IMR-90 (cell line): ENCODE measurements around the gene HS3ST6. TPM values are rescaled to one million over a fixed set of nuclear protein-coding genes. Genes with fewer than 3 reads are reported as not detected.

ENCODE experiments used
- ATAC-seq: fragments of 200-7000 bp; cut with Tn5 transposase; 2 replicates; pipeline ENCODE4 v1.9.1; 2020; ENCODE audit warnings: low read depth, mild to moderate bottlenecking, moderate library complexity
- BruUV-seq: library from RNA; stranded (reverse); fragments of 400-500 nt; replicated peaks from 2 replicates; lab custom pipeline; 2021; lab: Mats Ljungman, UMichigan
- CTCF ChIA-PET: fragments of 300-600 bp; formaldehyde crosslinking; extraction: SDS; loops from one replicate; lab custom pipeline; 2021; ENCODE audit warnings: antibody characterized with exemption; lab: Yijun Ruan, JAX
- POLR2A ChIA-PET: fragments of 300-600 bp; sonication (Branson Sonifier 250); formaldehyde crosslinking; loops from one replicate; lab custom pipeline; 2022; ENCODE audit warnings: antibody characterized with exemption; ENCODE audit not compliant: unreplicated experiment; lab: Charles Lee
- DNase-seq: peaks from one replicate; pipeline ENCODE4 v3.0.0; 2013
- H2AFZ ChIP-seq: replicated peaks from 2 replicates; pipeline ENCODE3; 2013; ENCODE audit warnings: low read length, mild to moderate bottlenecking; ENCODE audit not compliant: poor library complexity
- H2AK5ac ChIP-seq: 2 replicates; pipeline ENCODE4 v1.6.1; 2013; ENCODE audit warnings: low read depth, low read length, inconsistent platforms
- H2AK9ac ChIP-seq: replicated peaks from 2 replicates; pipeline ENCODE3; 2013; ENCODE audit warnings: mild to moderate bottlenecking, low read depth, low read length, moderate library complexity; ENCODE audit not compliant: poor library complexity
- H2BK120ac ChIP-seq: 2 replicates; pipeline ENCODE4 v1.6.1; 2013; ENCODE audit warnings: low read depth, low read length, inconsistent platforms
- H2BK15ac ChIP-seq: 3 replicates; pipeline ENCODE4 v1.6.1; 2013; ENCODE audit warnings: low read depth, low read length, inconsistent platforms
- H2BK20ac ChIP-seq: 2 replicates; pipeline ENCODE4 v1.6.1; 2013; ENCODE audit warnings: low read depth, mild to moderate bottlenecking, inconsistent platforms, low read length, moderate library complexity
- H2BK5ac ChIP-seq: 2 replicates; pipeline ENCODE4 v1.6.1; 2013; ENCODE audit warnings: mild to moderate bottlenecking, low read depth, low read length, inconsistent platforms; ENCODE audit not compliant: poor library complexity, severe bottlenecking
- H3K14ac ChIP-seq: replicated peaks from 2 replicates; pipeline ENCODE4 v1.6.1; 2013; ENCODE audit warnings: low read depth, low read length, inconsistent platforms
- H3K18ac ChIP-seq: 2 replicates; pipeline ENCODE4 v1.6.1; 2013; ENCODE audit warnings: low read depth, low read length, control low read depth
- H3K23ac ChIP-seq: 2 replicates; pipeline ENCODE4 v1.6.1; 2013; ENCODE audit warnings: low read depth, low read length, inconsistent platforms
- H3K27ac ChIP-seq: 2 replicates; pipeline ENCODE4 v1.5.1; 2013; ENCODE audit warnings: mild to moderate bottlenecking, control low read depth, low read length; ENCODE audit not compliant: insufficient read depth
- H3K27me3 ChIP-seq: 2 replicates; pipeline ENCODE4 v1.6.1; 2013; ENCODE audit warnings: low read length; ENCODE audit not compliant: control insufficient read depth, insufficient read depth
- H3K36me3 ChIP-seq: 2 replicates; pipeline ENCODE4 v1.6.1; 2013; ENCODE audit warnings: low read length, mixed read lengths; ENCODE audit not compliant: control insufficient read depth, insufficient read depth
- H3K4ac ChIP-seq: 2 replicates; pipeline ENCODE4 v1.6.1; 2013; ENCODE audit warnings: low read depth, low read length, inconsistent platforms
- H3K4me1 ChIP-seq: 2 replicates; pipeline ENCODE4 v1.6.1; 2013; ENCODE audit warnings: low read length, mixed read lengths; ENCODE audit not compliant: control insufficient read depth, insufficient read depth
- H3K4me2 ChIP-seq: 2 replicates; pipeline ENCODE4 v1.6.1; 2013; ENCODE audit warnings: low read depth, mild to moderate bottlenecking, control low read depth, low read length, moderate library complexity
- H3K4me3 ChIP-seq: 2 replicates; pipeline ENCODE4 v1.5.1; 2013; ENCODE audit warnings: low read depth, mild to moderate bottlenecking, control low read depth, low read length, moderate library complexity; ENCODE audit not compliant: insufficient read depth
- H3K56ac ChIP-seq: 2 replicates; pipeline ENCODE4 v1.6.1; 2013; ENCODE audit warnings: low read length, inconsistent platforms; ENCODE audit not compliant: insufficient read depth; ENCODE audit errors: extremely low read depth
- H3K79me1 ChIP-seq, 2 experiments: 2 replicates each; pipeline ENCODE4 v1.6.1; 2013; ENCODE audit warnings: low read length in 2 of 2, inconsistent platforms in 1 of 2, low read depth in 1 of 2
- H3K9ac ChIP-seq: 2 replicates; pipeline ENCODE4 v1.6.1; 2013; ENCODE audit warnings: low read depth, low read length, control low read depth
- H3K9me1 ChIP-seq: 2 replicates; pipeline ENCODE4 v1.6.1; 2013; ENCODE audit warnings: low read length, inconsistent platforms; ENCODE audit not compliant: insufficient read depth
- H3K9me3 ChIP-seq: 2 replicates; pipeline ENCODE4 v1.6.1; 2013; ENCODE audit warnings: low read length; ENCODE audit not compliant: control insufficient read depth, insufficient read depth
- H4K20me1 ChIP-seq: 2 replicates; pipeline ENCODE4 v1.6.1; 2013; ENCODE audit warnings: low read length, inconsistent platforms; ENCODE audit not compliant: insufficient read depth
- H4K5ac ChIP-seq: 2 replicates; pipeline ENCODE4 v1.6.1; 2013; ENCODE audit warnings: mild to moderate bottlenecking, low read depth, low read length, control low read depth
- H4K8ac ChIP-seq, 2 experiments: 2 replicates each; pipeline ENCODE4 v1.6.1; 2013; ENCODE audit warnings: low read depth in 2 of 2, low read length in 2 of 2, control low read depth in 1 of 2, inconsistent platforms in 1 of 2
- H4K91ac ChIP-seq: 2 replicates; pipeline ENCODE4 v1.6.1; 2013; ENCODE audit warnings: low read depth, low read length, inconsistent platforms; ENCODE audit not compliant: insufficient read depth
- CEBPB ChIP-seq: IDR thresholded peaks from 2 replicates; pipeline ENCODE4 v1.6.1; 2012; ENCODE audit warnings: low read depth, low read length, improper control_type of control experiment
- MXI1 ChIP-seq: IDR thresholded peaks from 2 replicates; pipeline ENCODE4 v1.6.1; 2012; ENCODE audit warnings: low read depth, mild to moderate bottlenecking, low read length, moderate library complexity, borderline replicate concordance
- NFE2L2 ChIP-seq: fragments of 150-350 bp; IDR thresholded peaks from 2 replicates; pipeline ENCODE4 v1.6.1; 2016; ENCODE audit warnings: low read depth, mild to moderate bottlenecking, low read length
- POLR2A ChIP-seq: IDR thresholded peaks from 2 replicates; pipeline ENCODE4 v1.6.1; 2012; ENCODE audit warnings: mild to moderate bottlenecking, low read depth, low read length
- RAD21 ChIP-seq: IDR thresholded peaks from 2 replicates; pipeline ENCODE4 v1.6.1; 2012; ENCODE audit warnings: low read length, improper control_type of control experiment
- RFX5 ChIP-seq: IDR thresholded peaks from 2 replicates; pipeline ENCODE4 v1.8.0; 2012; ENCODE audit warnings: low read depth, mild to moderate bottlenecking, low read length, moderate library complexity
- SMC3 ChIP-seq: fragments of 150-350 bp; IDR thresholded peaks from 2 replicates; pipeline ENCODE4 v1.6.1; 2016; ENCODE audit warnings: low read depth, mild to moderate bottlenecking, antibody characterized with exemption, low read length, moderate library complexity
- WGBS, 2 experiments: methylation state at CpG; one replicate each; pipeline versions ENCODE4 v1.1.5 to v1.1.7; 2013; ENCODE audit warnings: missing lambda C conversion rate in 2 of 2; ENCODE audit not compliant: insufficient read length in 1 of 2; ENCODE audit errors: extremely low coverage in 2 of 2; 5-methylcytosine and 5-hydroxymethylcytosine counted together
- dilution Hi-C: fragments of 300-500 bp; cut with HindIII; formaldehyde crosslinking; loops from one replicate; pipeline ENCODE4 v1.14.3; 2018; ENCODE audit warnings: low sequenced_read_pairs; ENCODE audit not compliant: unreplicated experiment
- in situ Hi-C: fragments of 300-500 bp; cut with MboI; formaldehyde crosslinking; loops from 3 replicates; pipeline ENCODE4 v1.14.3; 2019; ENCODE audit warnings: low sequenced_read_pairs, inconsistent platforms, mixed read lengths
- intact Hi-C: fragments of 100-400 bp; cut with micrococcal nuclease; formaldehyde crosslinking; loops from 2 replicates; pipeline ENCODE4 v1.10.0; 2022
- polyA plus RNA-seq, 3 experiments: library from polyadenylated mRNA; depleted of rRNA; stranded (reverse); fragments of >200 nt; gene quantifications; 2 replicates each; pipeline ENCODE4 v1.2.3, GENCODE V29; 2012; ENCODE audit warnings: low replicate concordance in 1 of 3
- total RNA-seq: library from RNA; depleted of rRNA; stranded (reverse); fragments of >200 nt; gene quantifications from 2 replicates; pipeline ENCODE4 v1.2.3, GENCODE V29; 2012
- TF ChIP-seq, protein P1 (sequence below): conservative IDR thresholded peaks from 2 replicates; pipeline ENCODE4 v1.5.1; 2012; ENCODE audit warnings: mild to moderate bottlenecking, low read depth, low read length, improper control_type of control experiment
- TF ChIP-seq, protein P2 (sequence below): fragments of 150-350 bp; IDR thresholded peaks from 2 replicates; pipeline ENCODE4 v1.6.1; 2016; ENCODE audit warnings: low read depth, mild to moderate bottlenecking, low read length, moderate library complexity, borderline replicate concordance
- TF ChIP-seq, protein P3 (sequence below): fragments of 150-350 bp; IDR thresholded peaks from 2 replicates; pipeline ENCODE4 v1.6.1; 2017; ENCODE audit warnings: mild to moderate bottlenecking, antibody characterized with exemption, low read length, low read depth

Gene HS3ST6
- total and polyA plus RNA-seq, 2 of the 4 experiments (the other 2 are of a cell fraction): not detected

DNA sequence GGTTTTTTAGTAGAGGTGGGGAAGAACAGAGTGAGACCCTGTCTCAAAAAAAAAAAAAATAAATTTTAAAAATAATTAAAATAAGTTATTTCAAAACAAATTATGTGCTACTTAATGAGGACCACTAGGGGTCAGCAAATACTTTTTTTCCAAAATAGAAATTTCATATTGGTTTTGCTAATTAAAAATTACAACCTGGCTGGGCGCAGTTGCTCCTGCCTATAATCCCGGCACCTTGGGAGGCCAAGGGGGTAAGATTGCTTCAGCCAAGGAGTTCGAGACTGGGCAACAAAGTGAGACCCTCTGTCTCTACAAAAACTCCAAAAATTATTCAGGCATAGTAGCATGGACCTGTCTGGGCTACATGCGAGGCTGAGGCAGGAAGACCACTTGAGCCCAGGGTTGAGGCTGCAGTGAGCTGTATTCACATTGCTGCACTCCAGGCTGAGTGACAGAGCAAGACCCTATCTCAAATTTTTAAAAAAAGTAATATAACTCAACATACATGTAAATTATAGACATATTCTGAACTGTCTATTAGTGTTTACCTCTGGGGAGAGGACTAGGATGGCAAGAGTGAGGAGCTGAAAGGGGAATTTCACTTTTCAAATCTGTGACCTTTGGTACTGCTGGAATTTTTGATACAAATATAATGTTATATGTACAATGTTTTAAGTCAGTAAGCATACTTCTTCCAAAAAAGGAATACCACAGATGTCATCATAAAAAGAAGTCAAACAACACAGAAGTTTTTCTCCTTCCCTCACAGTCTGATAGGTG, 54.3 kb downstream of the HS3ST6 start:
- H3K27me3 ChIP-seq: peaks cover 31% of the 10 kb centered on the region
- no peak overlapping the region for H2BK20ac ChIP-seq
- ChIA-PET POLR2A (no interaction called here), CTCF (interaction anchor here (1.2 to 2.1 kb wide), 2 partner anchors 65 to 88 kb away, joined by 4 to 6 read pairs; no protein-coding TSS in a partner anchor)
- H2BK15ac ChIP-seq: no peak overlapping the region
- H2AK5ac ChIP-seq: no peak overlapping the region; the same call in 1 of the 2 replicates
- no peak overlapping the region for H4K5ac ChIP-seq
- in situ Hi-C loops (loop anchor here (5.0 kb wide), 1 partner anchor 68 kb away; no protein-coding TSS in a partner anchor), intact Hi-C loops (loop anchor here (1.0 kb wide), 1 partner anchor 65 kb away; no protein-coding TSS in a partner anchor), dilution Hi-C loops (no loop called here)
- H3K79me1 ChIP-seq: no peaks in the 10 kb centered on the region
- H3K4me2 ChIP-seq: peak overlapping the region; percentile 33; the same call in 1 of the 2 replicates
- H3K4ac ChIP-seq: no peak overlapping the region
- no peaks in the 10 kb centered on the region for H3K4me1 ChIP-seq
- no peaks in the 10 kb centered on the region for H3K9me3 ChIP-seq
- no peak overlapping the region for H3K27ac ChIP-seq
- H2BK5ac ChIP-seq: no peak overlapping the region
- H4K20me1 ChIP-seq: no peaks in the 10 kb centered on the region
- no peak overlapping the region for H2BK120ac ChIP-seq
- H2AK9ac ChIP-seq: peak overlapping the region; percentile 50
- BruUV-seq: no TSS peak
- no peak overlapping the region for H3K4me3 ChIP-seq
- H3K36me3 ChIP-seq: no peaks in the 10 kb centered on the region
- H3K9me1 ChIP-seq: no peaks in the 10 kb centered on the region
- no peak overlapping the region for H3K9ac ChIP-seq
- no CpG with 5 or more reads among the region's 4 CpGs for WGBS, 2 experiments
- ATAC-seq: peak; percentile 48; the same call in 1 of the 2 replicates
- no peak overlapping the region for H4K91ac ChIP-seq
- peak overlapping the region; percentile 58 for H2AFZ ChIP-seq
- H3K23ac ChIP-seq: no peak overlapping the region
- H3K56ac ChIP-seq: no peak overlapping the region
- peak; percentile 44 for DNase-seq
- no peak overlapping the region for H3K14ac ChIP-seq
- no peak overlapping the region for H3K18ac ChIP-seq
- H4K8ac ChIP-seq: no peak overlapping the region
- TF ChIP-seq CEBPB (no peak), RFX5 (no peak), POLR2A (no peak), MXI1 (no peak), SMC3 (peak; percentile 47), NFE2L2 (no peak), RAD21 (peak; percentile 57)
- TF ChIP-seq, protein P1, sequence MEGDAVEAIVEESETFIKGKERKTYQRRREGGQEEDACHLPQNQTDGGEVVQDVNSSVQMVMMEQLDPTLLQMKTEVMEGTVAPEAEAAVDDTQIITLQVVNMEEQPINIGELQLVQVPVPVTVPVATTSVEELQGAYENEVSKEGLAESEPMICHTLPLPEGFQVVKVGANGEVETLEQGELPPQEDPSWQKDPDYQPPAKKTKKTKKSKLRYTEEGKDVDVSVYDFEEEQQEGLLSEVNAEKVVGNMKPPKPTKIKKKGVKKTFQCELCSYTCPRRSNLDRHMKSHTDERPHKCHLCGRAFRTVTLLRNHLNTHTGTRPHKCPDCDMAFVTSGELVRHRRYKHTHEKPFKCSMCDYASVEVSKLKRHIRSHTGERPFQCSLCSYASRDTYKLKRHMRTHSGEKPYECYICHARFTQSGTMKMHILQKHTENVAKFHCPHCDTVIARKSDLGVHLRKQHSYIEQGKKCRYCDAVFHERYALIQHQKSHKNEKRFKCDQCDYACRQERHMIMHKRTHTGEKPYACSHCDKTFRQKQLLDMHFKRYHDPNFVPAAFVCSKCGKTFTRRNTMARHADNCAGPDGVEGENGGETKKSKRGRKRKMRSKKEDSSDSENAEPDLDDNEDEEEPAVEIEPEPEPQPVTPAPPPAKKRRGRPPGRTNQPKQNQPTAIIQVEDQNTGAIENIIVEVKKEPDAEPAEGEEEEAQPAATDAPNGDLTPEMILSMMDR: peak; percentile 60
- TF ChIP-seq, protein P2, sequence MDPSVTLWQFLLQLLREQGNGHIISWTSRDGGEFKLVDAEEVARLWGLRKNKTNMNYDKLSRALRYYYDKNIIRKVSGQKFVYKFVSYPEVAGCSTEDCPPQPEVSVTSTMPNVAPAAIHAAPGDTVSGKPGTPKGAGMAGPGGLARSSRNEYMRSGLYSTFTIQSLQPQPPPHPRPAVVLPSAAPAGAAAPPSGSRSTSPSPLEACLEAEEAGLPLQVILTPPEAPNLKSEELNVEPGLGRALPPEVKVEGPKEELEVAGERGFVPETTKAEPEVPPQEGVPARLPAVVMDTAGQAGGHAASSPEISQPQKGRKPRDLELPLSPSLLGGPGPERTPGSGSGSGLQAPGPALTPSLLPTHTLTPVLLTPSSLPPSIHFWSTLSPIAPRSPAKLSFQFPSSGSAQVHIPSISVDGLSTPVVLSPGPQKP: no peak
- TF ChIP-seq, protein P3, sequence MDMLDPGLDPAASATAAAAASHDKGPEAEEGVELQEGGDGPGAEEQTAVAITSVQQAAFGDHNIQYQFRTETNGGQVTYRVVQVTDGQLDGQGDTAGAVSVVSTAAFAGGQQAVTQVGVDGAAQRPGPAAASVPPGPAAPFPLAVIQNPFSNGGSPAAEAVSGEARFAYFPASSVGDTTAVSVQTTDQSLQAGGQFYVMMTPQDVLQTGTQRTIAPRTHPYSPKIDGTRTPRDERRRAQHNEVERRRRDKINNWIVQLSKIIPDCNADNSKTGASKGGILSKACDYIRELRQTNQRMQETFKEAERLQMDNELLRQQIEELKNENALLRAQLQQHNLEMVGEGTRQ: no peak
